WTC11 (cell line): Measurements from ENCODE around the gene STN1.

Experiments used
- ATF6 ChIP-seq: sonication (generic); formaldehyde crosslinking; IDR thresholded peaks from 2 replicates; pipeline ENCODE4 v1.8.1; 2023; ENCODE audit warnings: mild to moderate bottlenecking, missing genetic modification reagents
- CTCF ChIP-seq: fragments of 200-600 bp; IDR thresholded peaks from 2 replicates; pipeline ENCODE4 v1.8.0; 2022; ENCODE audit warnings: antibody characterized with exemption
- E2F4 ChIP-seq: sonication (generic); formaldehyde crosslinking; IDR thresholded peaks from 2 replicates; pipeline ENCODE4 v1.8.1; 2022; ENCODE audit warnings: low read depth, mild to moderate bottlenecking, moderate library complexity, missing genetic modification reagents, borderline replicate concordance
- ELF4 ChIP-seq: sonication (generic); formaldehyde crosslinking; IDR thresholded peaks from 2 replicates; pipeline ENCODE4 v1.8.1; 2022; ENCODE audit warnings: low read depth, mild to moderate bottlenecking, moderate library complexity, missing genetic modification reagents
- SMAD4 ChIP-seq: sonication (generic); formaldehyde crosslinking; IDR thresholded peaks from 2 replicates; pipeline ENCODE4 v1.8.0; 2022; ENCODE audit warnings: mild to moderate bottlenecking, missing genetic modification reagents
- SP1 ChIP-seq: sonication (generic); formaldehyde crosslinking; conservative IDR thresholded peaks from 2 replicates; pipeline ENCODE4 v1.8.1; 2022; ENCODE audit warnings: missing genetic modification reagents
- USF1 ChIP-seq: sonication (generic); formaldehyde crosslinking; IDR thresholded peaks from 2 replicates; pipeline ENCODE4 v1.8.0; 2022; ENCODE audit warnings: mild to moderate bottlenecking, missing genetic modification reagents
- ZBTB21 ChIP-seq: sonication (generic); formaldehyde crosslinking; IDR thresholded peaks from 2 replicates; pipeline ENCODE4 v1.8.1; 2023; ENCODE audit warnings: mild to moderate bottlenecking, missing genetic modification reagents, borderline replicate concordance
- ZNF425 ChIP-seq: fragments of 250-450 bp; sonication (Bioruptor Pico); conservative IDR thresholded peaks from 2 replicates; pipeline ENCODE4 v1.9.0; 2021; ENCODE audit warnings: mild to moderate bottlenecking
- TF ChIP-seq, protein P1 (sequence below): sonication (generic); formaldehyde crosslinking; IDR thresholded peaks from 2 replicates; pipeline ENCODE4 v1.8.0; 2022; ENCODE audit warnings: mild to moderate bottlenecking, missing genetic modification reagents
- TF ChIP-seq, protein P2 (sequence below): sonication (generic); formaldehyde crosslinking; IDR thresholded peaks from 2 replicates; pipeline ENCODE4 v1.8.0; 2023; ENCODE audit warnings: missing genetic modification reagents

DNA sequence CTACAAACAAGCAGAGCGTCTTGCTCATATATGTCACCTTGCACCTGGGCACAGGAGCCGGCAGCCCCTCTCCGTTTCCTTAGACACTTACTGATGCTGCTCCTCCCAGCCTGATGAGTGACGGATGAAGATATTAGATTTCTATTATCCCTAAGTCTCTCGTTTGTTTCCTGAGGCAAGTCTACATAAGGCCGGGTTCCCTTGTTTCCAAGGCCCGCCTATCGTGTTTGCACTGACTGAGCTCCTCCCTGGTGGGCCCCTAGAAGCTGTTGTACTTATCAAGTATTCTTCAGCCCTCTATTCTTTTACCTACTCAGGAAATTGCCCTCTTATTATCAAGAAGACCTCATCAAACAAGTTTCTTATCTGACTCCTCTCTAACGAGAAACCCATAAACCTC lies 81.1 kb downstream of the STN1 start:
- no peak for TF ChIP-seq CTCF
- TF ChIP-seq SP1, result no peak
- TF ChIP-seq ZBTB21 (CRISPR knock-in tag), result no peak
- TF ChIP-seq ATF6 (CRISPR knock-in tag), result no peak
- TF ChIP-seq, protein P1, sequence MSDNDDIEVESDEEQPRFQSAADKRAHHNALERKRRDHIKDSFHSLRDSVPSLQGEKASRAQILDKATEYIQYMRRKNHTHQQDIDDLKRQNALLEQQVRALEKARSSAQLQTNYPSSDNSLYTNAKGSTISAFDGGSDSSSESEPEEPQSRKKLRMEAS (CRISPR knock-in tag), result no peak
- no peak for TF ChIP-seq ELF4 (CRISPR knock-in tag)
- TF ChIP-seq E2F4, result no peak
- TF ChIP-seq USF1, result no peak
- TF ChIP-seq SMAD4 (CRISPR knock-in tag), result no peak
- TF ChIP-seq ZNF425 (CRISPR knock-in tag), result no peak
- TF ChIP-seq, protein P2, sequence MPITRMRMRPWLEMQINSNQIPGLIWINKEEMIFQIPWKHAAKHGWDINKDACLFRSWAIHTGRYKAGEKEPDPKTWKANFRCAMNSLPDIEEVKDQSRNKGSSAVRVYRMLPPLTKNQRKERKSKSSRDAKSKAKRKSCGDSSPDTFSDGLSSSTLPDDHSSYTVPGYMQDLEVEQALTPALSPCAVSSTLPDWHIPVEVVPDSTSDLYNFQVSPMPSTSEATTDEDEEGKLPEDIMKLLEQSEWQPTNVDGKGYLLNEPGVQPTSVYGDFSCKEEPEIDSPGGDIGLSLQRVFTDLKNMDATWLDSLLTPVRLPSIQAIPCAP (CRISPR knock-in tag), result no peak
